Mucosa of gallbladder (tissue), 1 donor: ENCODE data around the gene LRPPRC. TPM values are rescaled to one million over a fixed set of nuclear protein-coding genes. Genes with fewer than 3 reads are reported as not detected.
"Not testable (repeated sequence)": the region's sequence is repeated elsewhere in the genome, so short reads cannot be mapped to it uniquely, and the experiment has no call there.

Experiments
- DNase-seq: peaks from one replicate; pipeline ENCODE4 v3.0.0-alpha.2; 2020; ENCODE audit warnings: low spot score
- total RNA-seq: library from RNA; stranded (reverse); gene quantifications from one replicate; pipeline ENCODE4 v1.2.1, GENCODE V29; 2021
- donor health status: DM: no; HTN: no; CAD: no.

Gene LRPPRC
- total RNA-seq, 1 donor from 2014 or later, result 60.7 TPM

DNA sequence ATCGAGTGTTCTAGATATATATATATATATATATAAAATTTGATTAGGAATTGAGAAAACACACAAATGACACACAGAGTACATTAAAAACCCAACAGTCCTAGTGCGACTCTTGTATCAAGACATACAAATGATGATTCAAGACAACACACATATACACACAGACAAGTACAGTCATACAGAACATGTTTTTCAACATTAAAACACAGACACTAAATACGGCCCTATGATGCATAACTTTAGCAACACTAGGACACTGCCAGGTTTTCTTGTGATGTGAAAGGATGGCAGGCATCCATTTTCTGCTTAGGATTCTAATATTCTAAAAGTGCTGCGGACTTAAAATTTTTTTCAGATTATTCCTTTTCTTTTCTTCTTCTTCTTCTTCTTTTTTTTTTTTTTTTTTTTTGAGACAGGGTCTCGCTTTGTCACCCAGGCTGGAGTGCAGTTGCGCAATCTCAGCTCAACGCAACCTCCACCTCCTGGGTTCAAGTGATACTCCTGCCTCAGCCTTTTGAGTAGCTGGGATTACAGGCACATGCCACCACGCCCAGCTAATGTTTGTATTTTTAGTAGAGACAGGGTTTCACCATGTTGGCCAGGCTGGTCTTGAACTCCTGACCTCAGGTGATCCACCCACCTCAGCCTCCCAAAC, 84.5 kb downstream of the LRPPRC start:
- DNase-seq, result not testable (repeated sequence)

- no peak for DNase-seq
Measured at GRCh38 chr2:43906448-43907109, 89.2 kb downstream of the LRPPRC start.

- no peak for DNase-seq
Measured at GRCh38 chr2:43905871-43906270, 89.9 kb downstream of the LRPPRC start.

DNA sequence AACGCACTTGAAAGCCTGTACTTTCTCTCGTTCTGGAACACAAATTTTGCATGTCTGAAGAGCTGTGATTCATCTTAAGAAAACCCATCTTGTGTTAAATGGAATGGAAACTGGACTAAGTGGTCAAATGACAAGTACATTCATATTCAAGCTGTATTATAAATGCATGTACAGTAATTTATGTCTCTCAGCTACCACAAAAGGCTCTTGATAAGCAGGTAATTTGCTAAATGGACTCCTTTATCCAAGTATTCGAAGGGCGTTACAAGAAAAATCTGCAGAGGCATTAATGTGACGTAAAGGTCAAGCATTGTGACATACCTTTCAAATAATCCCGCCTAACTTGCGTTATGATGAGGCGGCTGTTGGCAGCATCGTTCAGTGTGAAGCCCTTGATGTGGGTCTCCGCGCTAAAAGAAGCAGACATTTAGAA, 90.4 kb downstream of the LRPPRC start:
- no peak for DNase-seq

DNA sequence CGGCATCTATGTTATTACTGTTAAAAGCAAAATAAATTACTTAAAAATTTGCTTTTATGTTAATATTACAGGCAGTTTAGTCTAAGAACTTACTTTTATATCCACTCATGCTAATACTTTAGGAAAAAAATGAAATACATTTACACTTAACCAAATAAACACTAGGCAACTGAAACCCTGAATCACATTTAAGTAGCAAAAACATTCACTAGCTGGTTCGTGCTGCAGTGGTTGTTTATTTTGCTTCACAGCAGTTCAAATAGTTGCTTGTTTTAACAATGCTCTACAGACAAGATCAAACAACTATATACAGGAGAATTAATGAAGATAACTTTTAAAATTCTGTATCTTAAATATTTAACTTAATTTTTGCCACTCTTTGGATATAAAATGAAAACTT, 96.2 kb downstream of the LRPPRC start:
- no peak for DNase-seq

DNA sequence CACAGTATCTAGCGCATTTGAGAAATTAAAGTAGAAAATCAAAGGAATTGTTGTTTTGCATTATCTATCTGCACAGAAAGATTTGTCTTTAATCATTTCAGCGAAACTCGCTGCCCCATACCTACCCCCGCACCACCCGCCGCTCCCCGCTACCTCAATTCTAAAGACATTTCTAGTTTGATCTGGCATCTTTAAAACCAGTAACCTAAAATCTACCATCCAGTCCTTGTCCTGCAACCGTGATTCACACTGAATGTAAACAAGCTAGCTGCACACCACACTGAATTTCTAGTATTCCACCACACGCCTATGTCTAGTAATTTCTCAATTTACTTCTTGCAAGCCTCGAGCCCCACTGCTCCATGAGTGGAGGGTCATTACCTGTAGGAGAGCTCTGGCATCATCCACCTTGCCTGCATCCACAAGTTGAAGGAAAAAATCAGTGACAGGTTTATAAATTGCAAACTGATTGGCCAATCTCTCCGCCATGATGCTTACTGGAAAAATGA, 96.9 kb downstream of the LRPPRC start:
- no peak for DNase-seq

DNA sequence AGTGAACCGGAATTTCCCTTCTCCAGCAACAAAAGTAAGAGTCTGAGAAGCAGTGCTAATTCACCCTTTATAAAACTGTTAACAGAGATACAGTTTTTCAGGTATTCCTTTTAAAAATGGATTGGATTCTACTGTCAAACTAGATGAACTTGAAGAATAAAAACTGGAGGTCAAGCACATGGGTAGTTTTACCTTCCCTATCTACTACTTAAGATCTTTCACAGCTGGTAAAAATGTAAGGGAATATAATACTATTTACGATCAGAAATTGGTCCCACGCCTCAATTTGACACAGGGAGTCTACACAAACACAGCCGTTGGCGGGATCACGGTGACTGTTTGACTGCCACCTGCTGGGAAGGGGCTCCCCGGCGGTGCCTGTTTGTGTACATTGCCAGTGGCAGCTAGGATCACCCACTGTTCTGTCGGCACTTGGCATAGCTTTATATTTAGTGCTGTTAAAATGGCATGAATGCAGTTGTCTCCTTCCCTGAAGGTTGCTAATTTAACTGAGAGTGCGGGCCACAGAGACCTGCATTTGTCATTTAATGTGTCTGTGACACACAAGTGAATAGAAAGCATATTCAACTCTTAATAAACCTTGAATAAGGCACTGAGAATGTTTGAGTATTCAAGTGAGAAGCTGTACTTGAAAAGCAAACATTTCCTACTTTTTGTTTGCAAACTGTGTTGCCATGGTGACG, 97.5 kb downstream of the LRPPRC start:
- peak; percentile 40 for DNase-seq

DNA sequence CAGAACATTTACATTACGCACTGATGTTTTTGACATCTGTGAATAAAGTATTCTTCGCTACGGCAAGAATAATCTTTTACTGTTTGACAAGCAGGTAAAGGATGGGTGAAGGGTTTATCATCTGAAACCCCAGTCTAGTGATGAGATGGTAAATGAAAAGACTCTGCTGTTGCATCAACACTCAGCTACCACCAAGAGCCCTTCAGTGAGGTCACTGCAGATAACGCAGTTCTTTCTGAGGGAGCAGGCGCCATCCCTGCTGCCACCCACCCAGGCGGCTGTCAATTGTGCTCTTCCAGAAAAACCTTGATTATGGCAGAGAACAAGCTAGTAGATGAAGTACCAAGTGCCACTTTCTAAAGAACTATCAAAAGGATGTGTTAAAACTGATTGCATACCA, 98.3 kb downstream of the LRPPRC start:
- DNase-seq, result no peak

GRCh38 chr2:43896906-43897305, 98.9 kb downstream of the LRPPRC start:
- no peak for DNase-seq

- no peak for DNase-seq
Measured at GRCh38 chr2:43894743-43895142, 101.0 kb downstream of the LRPPRC start.

DNA sequence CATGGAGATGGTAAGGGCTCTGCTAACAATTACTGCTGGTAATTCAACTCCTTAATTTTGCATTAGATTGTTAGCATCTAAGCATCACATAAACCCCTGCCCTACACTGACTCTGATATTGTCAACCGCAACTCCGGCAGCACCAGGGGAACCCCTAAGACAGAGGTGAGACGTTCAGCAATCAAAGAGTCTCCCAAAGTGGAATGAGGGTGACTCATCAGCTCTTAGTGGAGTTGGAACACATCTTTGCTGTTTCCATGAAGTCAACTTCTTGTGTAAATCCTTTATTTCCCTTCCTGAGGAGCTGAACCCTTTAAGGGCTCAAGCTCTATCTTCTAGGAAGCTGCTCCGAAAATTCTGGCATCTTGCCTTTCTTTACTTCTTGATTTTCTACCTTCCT, 104.9 kb downstream of the LRPPRC start:
- no peak for DNase-seq

- no peak for DNase-seq
Measured at GRCh38 chr2:43889416-43889815, 106.4 kb downstream of the LRPPRC start.

DNA sequence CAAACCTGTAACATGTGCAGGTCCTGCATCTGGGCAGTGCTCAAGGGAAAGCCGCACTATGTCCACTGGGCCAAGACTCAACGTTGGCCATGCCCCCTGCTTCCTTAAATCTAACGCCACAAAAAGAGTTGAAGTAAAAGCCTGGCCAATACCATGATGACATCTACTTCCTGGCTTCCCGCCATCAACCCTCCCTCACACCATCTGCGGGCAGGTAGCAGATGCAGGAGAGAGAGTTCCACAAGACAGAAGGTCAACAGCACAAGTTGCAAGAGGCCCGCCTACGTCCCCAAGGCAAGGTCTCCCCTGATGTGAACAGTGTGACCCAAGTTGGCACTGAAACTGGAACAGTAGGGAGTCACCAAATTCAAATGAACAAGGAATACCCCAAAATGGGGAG, 108.6 kb downstream of the LRPPRC start:
- DNase-seq, result no peak

GRCh38 chr2:43885132-43885632, 110.6 kb downstream of the LRPPRC start:
- no peak for DNase-seq

GRCh38 chr2:43884689-43885088, 111.1 kb downstream of the LRPPRC start:
- DNase-seq, result no peak

DNA sequence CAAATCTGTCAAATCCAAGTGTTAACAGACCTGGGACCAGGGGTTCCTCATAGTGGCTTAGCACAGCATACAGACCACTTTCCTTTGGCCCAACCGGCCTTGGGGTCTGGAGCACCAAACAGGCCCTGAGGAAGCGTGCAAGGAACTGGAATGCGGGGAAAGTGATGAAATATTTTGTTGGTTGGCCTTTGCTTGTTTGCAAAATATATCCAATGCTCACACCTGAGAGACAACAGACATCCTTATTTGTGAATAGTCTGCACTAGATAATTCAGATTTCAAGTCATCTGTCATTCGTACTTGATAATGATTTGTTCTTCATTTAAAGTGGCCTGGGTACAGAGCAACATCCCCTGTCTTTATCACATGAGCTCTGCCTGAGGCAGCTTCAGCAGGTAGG, 113.5 kb downstream of the LRPPRC start:
- no peak for DNase-seq

DNA sequence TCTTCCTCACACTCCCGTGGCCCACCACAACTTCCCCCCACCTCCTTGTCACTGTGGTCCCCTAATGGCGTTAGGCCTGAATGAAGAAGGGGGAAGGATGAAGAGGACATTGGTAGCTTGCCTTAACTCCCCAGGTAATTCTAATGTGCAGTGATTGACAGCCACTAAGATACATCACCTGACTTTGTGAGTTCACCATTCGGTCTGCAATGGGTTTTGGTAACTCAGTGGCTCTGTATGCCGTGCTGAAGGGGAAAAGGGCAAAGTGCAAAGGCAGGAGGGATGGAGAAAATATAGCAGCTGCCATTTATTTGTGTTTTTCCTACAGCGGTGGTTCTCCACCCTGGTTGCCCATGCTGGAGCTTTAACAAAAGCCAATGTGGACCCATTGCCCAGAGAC, 114.8 kb downstream of the LRPPRC start:
- DNase-seq, result no peak

- DNase-seq, result no peak
Measured at GRCh38 chr2:43880471-43880870, 115.3 kb downstream of the LRPPRC start.

DNA sequence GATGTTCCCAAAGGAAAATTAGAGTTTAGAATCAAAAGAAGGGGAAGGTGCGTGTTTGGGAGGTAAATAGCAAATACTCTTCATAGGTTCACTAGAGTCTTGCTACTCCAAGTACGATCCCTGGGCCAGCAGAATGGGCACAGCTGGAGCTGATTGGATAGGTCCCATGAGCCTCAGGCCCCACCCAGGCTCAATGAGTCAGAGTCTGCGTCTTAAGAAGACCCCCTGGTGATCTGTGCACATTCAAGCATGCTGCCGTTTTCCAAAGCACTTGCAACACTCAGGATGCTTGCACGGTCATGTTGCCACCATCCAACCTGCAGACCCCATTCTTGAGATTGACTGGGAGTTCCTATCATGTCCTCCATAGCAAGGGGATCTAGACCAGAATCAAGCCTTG, 116.5 kb downstream of the LRPPRC start:
- no peak for DNase-seq

- DNase-seq, result peak; percentile 72
Measured at GRCh38 chr2:43877782-43878464, 117.9 kb downstream of the LRPPRC start.

DNA sequence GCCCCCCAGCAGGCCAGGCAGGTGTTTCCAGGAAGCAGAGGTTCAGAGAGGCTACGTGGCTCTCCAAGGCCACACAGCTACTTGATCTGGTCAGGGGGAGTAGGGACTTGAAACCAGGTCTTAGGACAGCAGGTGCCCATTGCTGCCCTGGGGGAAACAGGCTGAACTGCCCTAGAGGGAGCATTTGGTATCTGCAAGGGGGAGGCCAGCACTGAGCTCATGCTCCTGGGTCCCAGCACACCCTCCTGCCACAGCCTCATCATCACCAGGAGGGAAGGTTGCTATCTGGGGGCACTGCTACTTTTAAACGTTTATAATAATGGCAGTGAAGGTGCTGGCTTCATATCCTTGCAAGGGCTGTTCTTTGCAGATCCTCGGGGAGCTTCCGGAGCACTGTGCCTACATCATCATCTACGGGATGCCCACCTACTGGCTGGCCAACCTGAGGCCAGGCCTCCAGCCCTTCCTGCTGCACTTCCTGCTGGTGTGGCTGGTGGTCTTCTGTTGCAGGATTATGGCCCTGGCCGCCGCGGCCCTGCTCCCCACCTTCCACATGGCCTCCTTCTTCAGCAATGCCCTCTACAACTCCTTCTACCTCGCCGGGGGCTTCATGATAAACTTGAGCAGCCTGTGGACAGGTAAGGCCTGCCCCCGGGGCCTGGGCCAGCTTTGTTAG, 120.9 kb downstream of the LRPPRC start:
- no peak for DNase-seq
